ENCODE measurements around the gene IPO5. TPM values are rescaled to one million over a fixed set of nuclear protein-coding genes. Genes with fewer than 3 reads are reported as not detected.

Gene IPO5
- total RNA-seq, 1 experiment from 2014 or later: 155 TPM

GRCh38 chr13:98071316-98071715, 117.8 kb downstream of the IPO5 start:
- Histone ChIP-seq H3K36me3 (ENCODE audit: low read depth, low read length) (no peaks in the 10 kb centered on the region), H2AFZ (ENCODE audit: low read length) (no peak overlapping the region), H3K9me2 (replicated peaks; ENCODE audit: low read length) (no peaks in the 10 kb centered on the region), H4K20me1 (ENCODE audit: low read length) (no peaks in the 10 kb centered on the region), H3K79me2 (ENCODE audit: low read length) (no peaks in the 10 kb centered on the region), H3F3A (ENCODE audit: low read length, unreplicated experiment) (no peaks in the 10 kb centered on the region), H3K27me3 (ENCODE audit: low read length) (no peaks in the 10 kb centered on the region), H3K4me2 (ENCODE audit: low read length) (no peak overlapping the region), H3K9ac (ENCODE audit: low read length) (no peak overlapping the region), H3K4me3 (ENCODE audit: low read length) (no peak overlapping the region), H3K27ac (ENCODE audit: low read length) (no peak overlapping the region), H3K9me3 (ENCODE audit: low read length) (no peaks in the 10 kb centered on the region), H3K4me1 (ENCODE audit: insufficient read depth, low read length) (no peaks in the 10 kb centered on the region)
- POLR2A ChIA-PET (ENCODE audit: unreplicated experiment): no interaction called here
- ATAC-seq: no peak
- BruUV-seq (replicated peaks): no TSS peak
- intact Hi-C loops (cut with micrococcal nuclease): no loop called here
- TF ChIP-seq CTCF (conservative IDR thresholded peaks at IDR 0.05; ENCODE audit: low read depth, low read length) (no peak), EZH2phosphoT487 (IDR thresholded peaks at IDR 0.05; ENCODE audit: borderline replicate concordance, low read length) (no peak), EZH2 (IDR thresholded peaks at IDR 0.05; ENCODE audit: low read length, unreplicated experiment) (no peak)
- no peak for DNase-seq
- CTCF ChIA-PET: no interaction called here

GRCh38 chr13:98072476-98072875, 119.0 kb downstream of the IPO5 start:
- CTCF ChIA-PET: no interaction called here
- Histone ChIP-seq H3K9ac (ENCODE audit: low read length) (no peak overlapping the region), H3K27ac (ENCODE audit: low read length) (no peak overlapping the region), H4K20me1 (ENCODE audit: low read length) (no peaks in the 10 kb centered on the region), H3K27me3 (ENCODE audit: low read length) (no peaks in the 10 kb centered on the region), H3K79me2 (ENCODE audit: low read length) (no peaks in the 10 kb centered on the region), H3K9me3 (ENCODE audit: low read length) (no peaks in the 10 kb centered on the region), H3K4me2 (ENCODE audit: low read length) (no peak overlapping the region), H3K4me3 (ENCODE audit: low read length) (no peak overlapping the region), H3F3A (ENCODE audit: low read length, unreplicated experiment) (no peaks in the 10 kb centered on the region), H3K9me2 (replicated peaks; ENCODE audit: low read length) (no peaks in the 10 kb centered on the region), H3K36me3 (ENCODE audit: low read depth, low read length) (no peaks in the 10 kb centered on the region), H3K4me1 (ENCODE audit: insufficient read depth, low read length) (no peaks in the 10 kb centered on the region), H2AFZ (ENCODE audit: low read length) (no peak overlapping the region)
- TF ChIP-seq EZH2phosphoT487 (IDR thresholded peaks at IDR 0.05; ENCODE audit: borderline replicate concordance, low read length): no peak
- no peak for TF ChIP-seq CTCF (conservative IDR thresholded peaks at IDR 0.05; ENCODE audit: low read depth, low read length)
- no peak for TF ChIP-seq EZH2 (IDR thresholded peaks at IDR 0.05; ENCODE audit: low read length, unreplicated experiment)
- no TSS peak for BruUV-seq (replicated peaks)
- DNase-seq (no peak), ATAC-seq (no peak)
- intact Hi-C loops (cut with micrococcal nuclease): no loop called here
- POLR2A ChIA-PET (ENCODE audit: unreplicated experiment): no interaction called here

Other genes with a start within 250 kb of the IPO5 start
- 18.2 and 20.9 TPM in 2 replicates for gene FARP1, start 189.4 kb downstream of the IPO5 start, total RNA-seq (2014; rRNA removed)
- gene RNF113B, start 223.6 kb downstream of the IPO5 start, total RNA-seq (2014; rRNA removed): not detected in 2 replicates